ENCODE data around the gene EFNB1. TPM values are rescaled to one million over a fixed set of nuclear protein-coding genes. Genes with fewer than 3 reads are reported as not detected.
A peak's percentile ranks its signal among the peaks of the same experiment; 100 is the strongest.

Gene EFNB1
- total and polyA plus RNA-seq, 4 donors = 3.6 to 24.0 (median 11.3) TPM

- intact Hi-C loops (cut with DNase I) = no loop called here
These were observed 15.8 kb downstream of the EFNB1 start for GRCh38 chrX:68844581-68844980.

DNA sequence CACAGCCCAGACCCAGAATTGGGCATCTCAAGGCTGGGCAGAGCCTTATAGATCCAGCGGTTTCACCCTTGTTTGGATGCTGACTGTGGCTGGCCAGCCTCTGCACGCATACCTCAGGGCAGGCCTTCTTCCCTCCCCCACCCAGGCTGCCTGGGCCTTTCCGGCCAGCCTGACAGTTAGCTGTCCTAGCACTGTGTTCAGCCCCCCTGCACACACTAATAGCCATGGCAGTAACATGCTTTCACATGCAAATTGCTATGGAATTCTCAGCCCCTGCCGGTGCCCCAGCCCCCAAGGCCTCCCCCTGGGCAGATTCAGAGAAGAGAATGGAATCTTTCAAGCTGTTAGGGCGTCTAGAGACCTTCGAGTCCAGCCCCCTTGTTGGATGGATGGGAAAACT is 17.7 kb downstream of the EFNB1 start:
- Histone ChIP-seq H3K27me3 (ENCODE audit: control insufficient read depth in 1 of 2, insufficient read depth in 2 of 2, low read length in 1 of 2) (no peaks in the 10 kb centered on the region), H3K4me1 (ENCODE audit: control insufficient read depth in 1 of 2, insufficient read depth in 2 of 2, low read length in 2 of 2) (no peaks in the 10 kb centered on the region), H3K9me3 (ENCODE audit: control insufficient read depth, low read length) (no peaks in the 10 kb centered on the region), H3K27ac (ENCODE audit: low read depth in 1 of 2, low read length in 2 of 2) (no peak overlapping the region), H3K4me3 (ENCODE audit: low read length in 2 of 2) (no peak overlapping the region), H3K36me3 (ENCODE audit: control insufficient read depth in 1 of 2, insufficient read depth in 2 of 2, low read length in 1 of 2) (no peaks in the 10 kb centered on the region)
- DNase-seq (no peak), ATAC-seq (ENCODE audit: low FRiP score) (no peak)
- 42 to 55% methylated on average over 6 of the region's 6 CpGs for WGBS, 2 donors
- intact Hi-C loops (cut with DNase I) = no loop called here

More at GRCh38 chrX:68844581-68844980, 15.8 kb downstream of the EFNB1 start:
- Histone ChIP-seq H3K27me3 (ENCODE audit: control insufficient read depth in 1 of 2, insufficient read depth in 2 of 2, low read length in 1 of 2) (no peaks in the 10 kb centered on the region), H3K4me3 (ENCODE audit: low read length in 2 of 2) (no peak overlapping the region), H3K36me3 (ENCODE audit: control insufficient read depth in 1 of 2, insufficient read depth in 2 of 2, low read length in 1 of 2) (no peaks in the 10 kb centered on the region), H3K4me1 (ENCODE audit: control insufficient read depth in 1 of 2, insufficient read depth in 2 of 2, low read length in 2 of 2) (no peaks in the 10 kb centered on the region), H3K27ac (ENCODE audit: low read depth in 1 of 2, low read length in 2 of 2) (no peak overlapping the region), H3K9me3 (ENCODE audit: control insufficient read depth, low read length) (no peaks in the 10 kb centered on the region)
- WGBS, 2 donors = 88 to 95% methylated on average over 5 of the region's 5 CpGs
- ATAC-seq (ENCODE audit: low FRiP score) (no peak), DNase-seq (no peak)

GRCh38 chrX:68847172-68847571 is 18.4 kb downstream of the EFNB1 start:
- Histone ChIP-seq H3K4me3 (ENCODE audit: low read length in 2 of 2) (no peak overlapping the region), H3K27me3 (ENCODE audit: control insufficient read depth in 1 of 2, insufficient read depth in 2 of 2, low read length in 1 of 2) (no peaks in the 10 kb centered on the region), H3K36me3 (ENCODE audit: control insufficient read depth in 1 of 2, insufficient read depth in 2 of 2, low read length in 1 of 2) (no peaks in the 10 kb centered on the region), H3K27ac (ENCODE audit: low read depth in 1 of 2, low read length in 2 of 2) (no peak overlapping the region), H3K4me1 (ENCODE audit: control insufficient read depth in 1 of 2, insufficient read depth in 2 of 2, low read length in 2 of 2) (no peaks in the 10 kb centered on the region), H3K9me3 (ENCODE audit: control insufficient read depth, low read length) (no peaks in the 10 kb centered on the region)
- ATAC-seq (ENCODE audit: low FRiP score) (no peak), DNase-seq (no peak)
- intact Hi-C loops (cut with DNase I) = no loop called here
- 27 to 32% methylated on average over 4 of the region's 4 CpGs for WGBS, 2 donors

DNA sequence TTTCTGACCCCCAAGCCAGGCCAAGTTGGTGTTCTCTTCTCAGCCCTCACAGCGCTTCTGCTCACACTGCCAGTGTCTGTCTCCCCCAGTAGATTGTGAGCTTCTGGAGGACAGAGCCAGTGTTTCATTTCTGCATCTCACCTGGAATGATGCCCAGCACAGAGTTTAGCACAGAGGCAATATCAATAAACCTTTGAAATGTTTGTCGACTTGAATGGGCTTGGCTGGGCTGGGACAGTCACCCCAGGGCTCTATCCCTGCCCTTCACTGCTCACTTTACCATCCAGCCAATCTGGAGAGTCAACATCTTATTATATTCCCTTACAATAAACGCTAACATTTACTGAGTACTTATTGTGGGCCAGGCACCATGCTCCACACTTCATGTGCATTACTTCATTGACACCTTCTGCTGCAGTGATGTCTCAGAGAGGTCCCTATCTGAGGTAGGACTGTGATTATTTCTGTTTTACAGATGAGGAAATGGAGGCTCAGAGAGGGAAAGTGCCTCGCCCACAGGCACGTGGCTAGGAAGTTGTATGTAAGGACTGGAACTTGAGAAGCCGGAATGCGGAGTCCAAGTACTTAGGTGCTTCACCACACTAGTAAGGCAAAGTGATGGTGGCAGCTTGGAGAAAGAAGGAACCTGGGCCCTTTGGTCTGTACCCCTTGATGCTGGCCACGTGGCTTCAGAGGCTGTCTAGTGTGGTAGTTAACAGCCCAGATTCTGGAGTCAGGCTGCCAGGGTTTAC is 19.5 kb downstream of the EFNB1 start:
- Histone ChIP-seq H3K9me3 (ENCODE audit: control insufficient read depth, low read length) (no peaks in the 10 kb centered on the region), H3K4me1 (ENCODE audit: control insufficient read depth in 1 of 2, insufficient read depth in 2 of 2, low read length in 2 of 2) (no peaks in the 10 kb centered on the region), H3K36me3 (ENCODE audit: control insufficient read depth in 1 of 2, insufficient read depth in 2 of 2, low read length in 1 of 2) (no peaks in the 10 kb centered on the region), H3K4me3 (ENCODE audit: low read length in 2 of 2) (no peak overlapping the region), H3K27ac (ENCODE audit: low read depth in 1 of 2, low read length in 2 of 2) (no peak overlapping the region), H3K27me3 (ENCODE audit: control insufficient read depth in 1 of 2, insufficient read depth in 2 of 2, low read length in 1 of 2) (no peaks in the 10 kb centered on the region)
- no peak for DNase-seq
- 77 to 92% methylated on average over 8 of the region's 8 CpGs for WGBS, 2 donors
- intact Hi-C loops (cut with DNase I) = no loop called here
- ATAC-seq (ENCODE audit: low FRiP score) = no peak

DNA sequence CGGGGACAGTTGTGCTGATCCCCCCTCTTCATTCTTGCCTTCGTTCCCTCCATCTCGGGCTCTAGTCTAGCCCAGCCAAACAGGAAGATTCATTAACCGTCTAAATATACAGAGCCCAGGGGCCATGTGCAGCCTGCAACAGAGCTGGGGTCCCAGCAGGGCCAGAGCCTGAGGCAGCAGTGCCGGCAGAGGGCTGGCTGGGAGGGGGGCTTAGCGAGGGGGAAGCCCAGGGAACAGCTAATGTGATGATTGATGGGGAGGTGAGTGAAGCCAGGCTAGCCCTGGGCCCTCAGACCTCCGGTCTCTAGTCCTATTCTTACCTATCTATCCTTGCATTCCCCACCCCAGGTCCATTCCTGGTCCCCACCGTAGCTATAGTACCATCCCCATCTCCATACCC is 22.3 kb downstream of the EFNB1 start:
- intact Hi-C loops (cut with DNase I) = no loop called here
- Histone ChIP-seq H3K27me3 (ENCODE audit: control insufficient read depth in 1 of 2, insufficient read depth in 2 of 2, low read length in 1 of 2) (no peaks in the 10 kb centered on the region), H3K9me3 (ENCODE audit: control insufficient read depth, low read length) (no peaks in the 10 kb centered on the region), H3K27ac (ENCODE audit: low read depth in 1 of 2, low read length in 2 of 2) (no peak overlapping the region), H3K36me3 (ENCODE audit: control insufficient read depth in 1 of 2, insufficient read depth in 2 of 2, low read length in 1 of 2) (no peaks in the 10 kb centered on the region), H3K4me3 (ENCODE audit: low read length in 2 of 2) (no peak overlapping the region), H3K4me1 (ENCODE audit: control insufficient read depth in 1 of 2, insufficient read depth in 2 of 2, low read length in 2 of 2) (no peaks in the 10 kb centered on the region)
- no peak for ATAC-seq (ENCODE audit: low FRiP score)
- WGBS, 2 donors = 70 to 90% methylated on average over 8 of the region's 8 CpGs
- DNase-seq = no peak

- Histone ChIP-seq H3K27me3 (ENCODE audit: control insufficient read depth in 1 of 2, insufficient read depth in 2 of 2, low read length in 1 of 2) (no peaks in the 10 kb centered on the region), H3K9me3 (ENCODE audit: control insufficient read depth, low read length) (no peaks in the 10 kb centered on the region), H3K4me1 (ENCODE audit: control insufficient read depth in 1 of 2, insufficient read depth in 2 of 2, low read length in 2 of 2) (no peaks in the 10 kb centered on the region), H3K36me3 (ENCODE audit: control insufficient read depth in 1 of 2, insufficient read depth in 2 of 2, low read length in 1 of 2) (no peaks in the 10 kb centered on the region), H3K4me3 (ENCODE audit: low read length in 2 of 2) (no peak overlapping the region), H3K27ac (ENCODE audit: low read depth in 1 of 2, low read length in 2 of 2) (no peak overlapping the region)
- WGBS, 2 donors = 69 to 73% methylated on average over 3 of the region's 3 CpGs
- intact Hi-C loops (cut with DNase I) = no loop called here
- DNase-seq = no peak
- no peak for ATAC-seq (ENCODE audit: low FRiP score)
These were observed 23.2 kb downstream of the EFNB1 start for GRCh38 chrX:68852046-68852445.

DNA sequence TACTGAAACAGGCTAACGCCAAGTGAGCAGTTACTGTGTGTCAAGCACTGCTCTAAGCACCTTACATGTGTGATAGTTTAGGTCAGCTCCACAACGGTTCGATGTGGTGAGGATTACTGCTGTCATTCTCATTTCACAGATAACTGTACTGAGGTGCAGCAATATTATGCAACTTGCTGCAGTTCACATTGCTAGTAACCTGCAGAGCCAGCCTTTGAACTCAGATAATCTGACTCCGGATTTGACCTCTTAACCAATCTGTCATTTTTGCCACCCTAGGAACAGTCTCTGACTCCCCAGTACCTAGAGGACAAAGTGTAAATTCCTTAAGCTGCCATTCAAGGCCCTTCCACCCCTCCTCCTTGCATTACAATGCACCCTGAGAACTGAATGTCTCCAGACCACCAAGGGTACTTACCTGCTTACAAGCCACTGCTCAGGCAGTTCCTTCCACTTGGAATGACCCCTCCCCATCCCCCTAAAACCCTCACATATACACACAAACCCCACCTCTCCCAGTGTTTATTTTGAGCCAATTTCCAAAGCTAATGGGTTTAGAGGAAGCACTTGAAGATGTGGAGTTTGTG is 24.9 kb downstream of the EFNB1 start:
- Histone ChIP-seq H3K36me3 (ENCODE audit: control insufficient read depth in 1 of 2, insufficient read depth in 2 of 2, low read length in 1 of 2) (no peaks in the 10 kb centered on the region), H3K4me1 (ENCODE audit: control insufficient read depth in 1 of 2, insufficient read depth in 2 of 2, low read length in 2 of 2) (no peaks in the 10 kb centered on the region), H3K27ac (ENCODE audit: low read depth in 1 of 2, low read length in 2 of 2) (no peak overlapping the region), H3K9me3 (ENCODE audit: control insufficient read depth, low read length) (no peaks in the 10 kb centered on the region), H3K27me3 (ENCODE audit: control insufficient read depth in 1 of 2, insufficient read depth in 2 of 2, low read length in 1 of 2) (no peaks in the 10 kb centered on the region), H3K4me3 (ENCODE audit: low read length in 2 of 2) (no peak overlapping the region)
- WGBS, 2 donors = 74 to 83% methylated on average over 4 of the region's 4 CpGs
- no peak for ATAC-seq (ENCODE audit: low FRiP score)
- DNase-seq = no peak
- intact Hi-C loops (cut with DNase I) = no loop called here

DNA sequence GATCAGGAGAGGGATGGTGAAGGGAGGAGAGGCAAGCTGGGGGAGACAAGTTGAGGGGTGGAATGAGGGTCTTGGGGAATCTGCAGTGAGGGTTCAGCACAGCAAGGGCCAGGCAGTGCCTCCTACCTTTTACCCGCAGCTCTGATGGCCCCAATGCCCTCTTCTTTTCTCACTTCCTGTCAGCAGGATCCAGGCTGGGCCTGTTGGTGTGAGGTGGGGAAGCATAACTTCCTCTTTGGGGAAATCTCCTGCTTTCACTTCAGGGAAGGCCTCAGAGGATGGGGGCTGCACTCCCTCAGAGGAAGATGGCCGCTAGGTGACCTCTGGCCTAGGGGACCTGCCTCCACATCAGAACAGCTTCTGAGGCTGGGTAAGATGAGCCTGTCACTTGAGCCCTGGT is 36.5 kb downstream of the EFNB1 start:
- intact Hi-C loops (cut with DNase I) = no loop called here
- no peaks in the 10 kb centered on the region for H3K9me3 ChIP-seq (ENCODE audit: control insufficient read depth, low read length)
- H3K4me1 ChIP-seq (ENCODE audit: control insufficient read depth in 1 of 2, insufficient read depth in 2 of 2, low read length in 2 of 2) = no peaks in the 10 kb centered on the region
- no peak overlapping the region for H3K4me3 ChIP-seq (ENCODE audit: low read length in 2 of 2)
- H3K36me3 ChIP-seq (ENCODE audit: control insufficient read depth in 1 of 2, insufficient read depth in 2 of 2, low read length in 1 of 2) = no peaks in the 10 kb centered on the region
- no peaks in the 10 kb centered on the region for H3K27me3 ChIP-seq (ENCODE audit: control insufficient read depth in 1 of 2, insufficient read depth in 2 of 2, low read length in 1 of 2)
- no peak for ATAC-seq (ENCODE audit: low FRiP score)
- DNase-seq = peak in 1 of 2 donors; percentile 22
- no peak overlapping the region for H3K27ac ChIP-seq (ENCODE audit: low read depth in 1 of 2, low read length in 2 of 2)
- 79 to 92% methylated on average over 2 of the region's 2 CpGs for WGBS, 2 donors

GRCh38 chrX:68865926-68866325 is 37.1 kb downstream of the EFNB1 start:
- no peak overlapping the region for H3K4me3 ChIP-seq (ENCODE audit: low read length in 2 of 2)
- H3K4me1 ChIP-seq (ENCODE audit: control insufficient read depth in 1 of 2, insufficient read depth in 2 of 2, low read length in 2 of 2) = no peaks in the 10 kb centered on the region
- H3K27me3 ChIP-seq (ENCODE audit: control insufficient read depth in 1 of 2, insufficient read depth in 2 of 2, low read length in 1 of 2) = no peaks in the 10 kb centered on the region
- WGBS, 2 donors = 67 to 98% methylated on average over 2 of the region's 2 CpGs
- H3K27ac ChIP-seq (ENCODE audit: low read depth in 1 of 2, low read length in 2 of 2) = no peak overlapping the region
- intact Hi-C loops (cut with DNase I) = no loop called here
- H3K9me3 ChIP-seq (ENCODE audit: control insufficient read depth, low read length) = no peaks in the 10 kb centered on the region
- DNase-seq = no peak
- no peaks in the 10 kb centered on the region for H3K36me3 ChIP-seq (ENCODE audit: control insufficient read depth in 1 of 2, insufficient read depth in 2 of 2, low read length in 1 of 2)
- ATAC-seq (ENCODE audit: low FRiP score) = no peak
